IMR-90 (cell line): ENCODE results near the gene STK35. TPM values are rescaled to one million over a fixed set of nuclear protein-coding genes. Genes with fewer than 3 reads are reported as not detected.

ENCODE experiments used
- ATAC-seq: fragments of 200-7000 bp; cut with Tn5 transposase; 2 replicates; pipeline ENCODE4 v1.9.1; 2020; ENCODE audit warnings: low read depth, mild to moderate bottlenecking, moderate library complexity
- BruUV-seq: library from RNA; stranded (reverse); fragments of 400-500 nt; replicated peaks from 2 replicates; lab custom pipeline; 2021; lab: Mats Ljungman, UMichigan
- CTCF ChIA-PET: fragments of 300-600 bp; formaldehyde crosslinking; extraction: SDS; loops from one replicate; lab custom pipeline; 2021; ENCODE audit warnings: antibody characterized with exemption; lab: Yijun Ruan, JAX
- POLR2A ChIA-PET: fragments of 300-600 bp; sonication (Branson Sonifier 250); formaldehyde crosslinking; loops from one replicate; lab custom pipeline; 2022; ENCODE audit warnings: antibody characterized with exemption; ENCODE audit not compliant: unreplicated experiment; lab: Charles Lee
- DNase-seq: peaks from one replicate; pipeline ENCODE4 v3.0.0; 2013
- H2AFZ ChIP-seq: replicated peaks from 2 replicates; pipeline ENCODE3; 2013; ENCODE audit warnings: low read length, mild to moderate bottlenecking; ENCODE audit not compliant: poor library complexity
- H2AK5ac ChIP-seq: 2 replicates; pipeline ENCODE4 v1.6.1; 2013; ENCODE audit warnings: low read depth, low read length, inconsistent platforms
- H2AK9ac ChIP-seq: replicated peaks from 2 replicates; pipeline ENCODE3; 2013; ENCODE audit warnings: mild to moderate bottlenecking, low read depth, low read length, moderate library complexity; ENCODE audit not compliant: poor library complexity
- H2BK120ac ChIP-seq: 2 replicates; pipeline ENCODE4 v1.6.1; 2013; ENCODE audit warnings: low read depth, low read length, inconsistent platforms
- H2BK15ac ChIP-seq: 3 replicates; pipeline ENCODE4 v1.6.1; 2013; ENCODE audit warnings: low read depth, low read length, inconsistent platforms
- H2BK20ac ChIP-seq: 2 replicates; pipeline ENCODE4 v1.6.1; 2013; ENCODE audit warnings: low read depth, mild to moderate bottlenecking, inconsistent platforms, low read length, moderate library complexity
- H2BK5ac ChIP-seq: 2 replicates; pipeline ENCODE4 v1.6.1; 2013; ENCODE audit warnings: mild to moderate bottlenecking, low read depth, low read length, inconsistent platforms; ENCODE audit not compliant: poor library complexity, severe bottlenecking
- H3K14ac ChIP-seq: replicated peaks from 2 replicates; pipeline ENCODE4 v1.6.1; 2013; ENCODE audit warnings: low read depth, low read length, inconsistent platforms
- H3K18ac ChIP-seq: 2 replicates; pipeline ENCODE4 v1.6.1; 2013; ENCODE audit warnings: low read depth, low read length, control low read depth
- H3K23ac ChIP-seq: 2 replicates; pipeline ENCODE4 v1.6.1; 2013; ENCODE audit warnings: low read depth, low read length, inconsistent platforms
- H3K27ac ChIP-seq: 2 replicates; pipeline ENCODE4 v1.5.1; 2013; ENCODE audit warnings: mild to moderate bottlenecking, control low read depth, low read length; ENCODE audit not compliant: insufficient read depth
- H3K27me3 ChIP-seq: 2 replicates; pipeline ENCODE4 v1.6.1; 2013; ENCODE audit warnings: low read length; ENCODE audit not compliant: control insufficient read depth, insufficient read depth
- H3K36me3 ChIP-seq: 2 replicates; pipeline ENCODE4 v1.6.1; 2013; ENCODE audit warnings: low read length, mixed read lengths; ENCODE audit not compliant: control insufficient read depth, insufficient read depth
- H3K4ac ChIP-seq: 2 replicates; pipeline ENCODE4 v1.6.1; 2013; ENCODE audit warnings: low read depth, low read length, inconsistent platforms
- H3K4me1 ChIP-seq: 2 replicates; pipeline ENCODE4 v1.6.1; 2013; ENCODE audit warnings: low read length, mixed read lengths; ENCODE audit not compliant: control insufficient read depth, insufficient read depth
- H3K4me2 ChIP-seq: 2 replicates; pipeline ENCODE4 v1.6.1; 2013; ENCODE audit warnings: low read depth, mild to moderate bottlenecking, control low read depth, low read length, moderate library complexity
- H3K4me3 ChIP-seq: 2 replicates; pipeline ENCODE4 v1.5.1; 2013; ENCODE audit warnings: low read depth, mild to moderate bottlenecking, control low read depth, low read length, moderate library complexity; ENCODE audit not compliant: insufficient read depth
- H3K56ac ChIP-seq: 2 replicates; pipeline ENCODE4 v1.6.1; 2013; ENCODE audit warnings: low read length, inconsistent platforms; ENCODE audit not compliant: insufficient read depth; ENCODE audit errors: extremely low read depth
- H3K79me1 ChIP-seq, 2 experiments: 2 replicates each; pipeline ENCODE4 v1.6.1; 2013; ENCODE audit warnings: low read length in 2 of 2, inconsistent platforms in 1 of 2, low read depth in 1 of 2
- H3K9ac ChIP-seq: 2 replicates; pipeline ENCODE4 v1.6.1; 2013; ENCODE audit warnings: low read depth, low read length, control low read depth
- H3K9me1 ChIP-seq: 2 replicates; pipeline ENCODE4 v1.6.1; 2013; ENCODE audit warnings: low read length, inconsistent platforms; ENCODE audit not compliant: insufficient read depth
- H3K9me3 ChIP-seq: 2 replicates; pipeline ENCODE4 v1.6.1; 2013; ENCODE audit warnings: low read length; ENCODE audit not compliant: control insufficient read depth, insufficient read depth
- H4K20me1 ChIP-seq: 2 replicates; pipeline ENCODE4 v1.6.1; 2013; ENCODE audit warnings: low read length, inconsistent platforms; ENCODE audit not compliant: insufficient read depth
- H4K5ac ChIP-seq: 2 replicates; pipeline ENCODE4 v1.6.1; 2013; ENCODE audit warnings: mild to moderate bottlenecking, low read depth, low read length, control low read depth
- H4K8ac ChIP-seq, 2 experiments: 2 replicates each; pipeline ENCODE4 v1.6.1; 2013; ENCODE audit warnings: low read depth in 2 of 2, low read length in 2 of 2, control low read depth in 1 of 2, inconsistent platforms in 1 of 2
- H4K91ac ChIP-seq: 2 replicates; pipeline ENCODE4 v1.6.1; 2013; ENCODE audit warnings: low read depth, low read length, inconsistent platforms; ENCODE audit not compliant: insufficient read depth
- CTCF ChIP-seq: conservative IDR thresholded peaks from 2 replicates; pipeline ENCODE4 v1.5.1; 2012; ENCODE audit warnings: mild to moderate bottlenecking, low read depth, low read length, improper control_type of control experiment
- ELK1 ChIP-seq: fragments of 150-350 bp; IDR thresholded peaks from 2 replicates; pipeline ENCODE4 v1.6.1; 2016; ENCODE audit warnings: low read depth, mild to moderate bottlenecking, low read length, moderate library complexity, borderline replicate concordance
- FOS ChIP-seq: fragments of 150-350 bp; IDR thresholded peaks from 2 replicates; pipeline ENCODE4 v1.6.1; 2016; ENCODE audit warnings: low read depth, low read length
- MAFK ChIP-seq: IDR thresholded peaks from 2 replicates; pipeline ENCODE4 v1.6.1; 2012; ENCODE audit warnings: low read depth, low read length, improper control_type of control experiment
- NFE2L2 ChIP-seq: fragments of 150-350 bp; IDR thresholded peaks from 2 replicates; pipeline ENCODE4 v1.6.1; 2016; ENCODE audit warnings: low read depth, mild to moderate bottlenecking, low read length
- USF2 ChIP-seq: fragments of 150-350 bp; IDR thresholded peaks from 2 replicates; pipeline ENCODE4 v1.6.1; 2017; ENCODE audit warnings: mild to moderate bottlenecking, antibody characterized with exemption, low read length, low read depth
- WGBS, 2 experiments: methylation state at CpG; one replicate each; pipeline versions ENCODE4 v1.1.5 to v1.1.7; 2013; ENCODE audit warnings: missing lambda C conversion rate in 2 of 2; ENCODE audit not compliant: insufficient read length in 1 of 2; ENCODE audit errors: extremely low coverage in 2 of 2; 5-methylcytosine and 5-hydroxymethylcytosine counted together
- dilution Hi-C: fragments of 300-500 bp; cut with HindIII; formaldehyde crosslinking; loops from one replicate; pipeline ENCODE4 v1.14.3; 2018; ENCODE audit warnings: low sequenced_read_pairs; ENCODE audit not compliant: unreplicated experiment
- in situ Hi-C: fragments of 300-500 bp; cut with MboI; formaldehyde crosslinking; loops from 3 replicates; pipeline ENCODE4 v1.14.3; 2019; ENCODE audit warnings: low sequenced_read_pairs, inconsistent platforms, mixed read lengths
- intact Hi-C: fragments of 100-400 bp; cut with micrococcal nuclease; formaldehyde crosslinking; loops from 2 replicates; pipeline ENCODE4 v1.10.0; 2022
- polyA plus RNA-seq, 3 experiments: library from polyadenylated mRNA; depleted of rRNA; stranded (reverse); fragments of >200 nt; gene quantifications; 2 replicates each; pipeline ENCODE4 v1.2.3, GENCODE V29; 2012; ENCODE audit warnings: low replicate concordance in 1 of 3
- total RNA-seq: library from RNA; depleted of rRNA; stranded (reverse); fragments of >200 nt; gene quantifications from 2 replicates; pipeline ENCODE4 v1.2.3, GENCODE V29; 2012

The STK35 gene
- total and polyA plus RNA-seq, 2 of the 4 experiments (the other 2 are of a cell fraction): 11.1 to 12.0 TPM

GRCh38 chr20:2104236-2104635, 2.6 kb downstream of the STK35 start:
- Histone ChIP-seq H4K20me1 (peaks cover 47% of the 10 kb centered on the region), H3K4ac (no peak overlapping the region), H3K56ac (peak overlapping the region; percentile 22; the same call in 1 of the 2 replicates), H3K27me3 (no peaks in the 10 kb centered on the region), H3K9me3 (no peaks in the 10 kb centered on the region), H3K36me3 (peaks cover 5% of the 10 kb centered on the region; the same call in 1 of the 2 replicates), H3K4me1 (peaks cover 3% of the 10 kb centered on the region), H3K14ac (no peak overlapping the region), H3K9ac (peak overlapping the region; percentile 99), H2BK5ac (peak overlapping the region; percentile 1), H3K27ac (no peak overlapping the region), H2AFZ (no peak overlapping the region), H4K8ac (no peak overlapping the region), H2BK20ac (no peak overlapping the region), H2AK9ac (no peak overlapping the region), H3K4me3 (peak overlapping the region; percentile 81), H3K18ac (no peak overlapping the region), H3K4me2 (peak overlapping the region; percentile 87), H4K5ac (peak overlapping the region; percentile 40; the same call in 1 of the 2 replicates), H4K91ac (no peak overlapping the region), H2BK120ac (no peak overlapping the region), H3K79me1 (peaks cover 23 to 67% of the 10 kb centered on the region in 2 experiments; a peak in 3 of 4 replicates), H2AK5ac (no peak overlapping the region), H3K9me1 (peaks cover 13% of the 10 kb centered on the region), H3K23ac (peak overlapping the region; percentile 72), H2BK15ac (no peak overlapping the region)
- dilution Hi-C loops (no loop called here), intact Hi-C loops (loop anchor here (5.0 kb wide), 3 partner anchors 33 to 68 kb away; no protein-coding TSS in a partner anchor), in situ Hi-C loops (loop anchor here (25.0 kb wide), 1 partner anchor 708 kb away; the partner anchor contains the start of genes C20orf141, CPXM1 and TMEM239)
- ChIA-PET CTCF (interaction anchor here (0.6 to 2.6 kb wide), 2 partner anchors 47 to 68 kb away, joined by 3 to 10 read pairs; no protein-coding TSS in a partner anchor), POLR2A (no interaction called here)
- WGBS, 2 experiments: no CpG with 5 or more reads among the region's 8 CpGs
- DNase-seq: no peak
- BruUV-seq: no TSS peak
- no peak for TF ChIP-seq USF2
- no peak for TF ChIP-seq CTCF
- no peak for TF ChIP-seq MAFK
- TF ChIP-seq FOS: no peak
- TF ChIP-seq NFE2L2: no peak
- no peak for TF ChIP-seq ELK1
- ATAC-seq: no peak
